ENCODE results near the gene SPRR2D. TPM values are rescaled to one million over a fixed set of nuclear protein-coding genes. Genes with fewer than 3 reads are reported as not detected.

SPRR2D gene
- total RNA-seq, 1 experiment from 2014 or later = 0.62 TPM

DNA sequence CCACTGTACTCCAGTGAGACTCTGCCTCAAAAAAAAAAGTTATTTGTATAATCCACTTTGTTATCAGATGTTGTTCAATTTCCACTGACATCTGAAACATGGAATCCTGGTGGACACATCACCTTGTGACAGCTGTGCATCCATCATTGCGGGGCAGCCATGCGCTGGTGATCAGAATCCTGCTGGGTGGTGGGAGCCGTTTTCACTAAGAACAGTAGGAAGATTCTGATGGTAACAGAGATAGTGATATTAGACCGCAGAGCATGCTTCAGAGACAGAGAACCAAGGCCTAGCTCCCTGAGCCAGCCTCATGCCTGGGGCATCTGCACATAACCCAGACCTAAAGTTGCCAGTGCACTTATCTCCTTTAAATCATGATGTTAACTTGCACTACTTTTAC is 42.4 kb downstream of the SPRR2D start:
- POLR2A ChIA-PET (ENCODE audit: low non-redundant PET) = no interaction called here
- Histone ChIP-seq H3K36me3 (ENCODE audit: insufficient read depth, low read length, poor library complexity, severe bottlenecking) (no peaks in the 10 kb centered on the region), H3K9me3 (ENCODE audit: low read depth, low read length, poor library complexity, severe bottlenecking) (no peaks in the 10 kb centered on the region), H3K4me1 (ENCODE audit: insufficient read depth, low read length, poor library complexity, severe bottlenecking) (no peaks in the 10 kb centered on the region), H3K27me3 (replicated peaks; ENCODE audit: insufficient read depth, low read depth, low read length, poor library complexity) (no peaks in the 10 kb centered on the region), H3K4me3 (ENCODE audit: low read depth, low read length, poor library complexity, severe bottlenecking) (no peak overlapping the region), H3K27ac (ENCODE audit: low read depth, low read length, poor library complexity, severe bottlenecking) (no peak overlapping the region)
- no peak for TF ChIP-seq CTCF (conservative IDR thresholded peaks at IDR 0.05; ENCODE audit: low read depth, low read length)
- TF ChIP-seq EZH2 (IDR thresholded peaks at IDR 0.05; ENCODE audit: borderline replicate concordance, low read depth, low read length, poor library complexity, severe bottlenecking) = no peak
- no TSS peak for BruUV-seq (replicated peaks)
- intact Hi-C loops (cut with micrococcal nuclease; ENCODE audit: unreplicated experiment) = no loop called here
- DNase-seq (ENCODE audit: low spot score) = no peak
- CTCF ChIA-PET = no interaction called here

DNA sequence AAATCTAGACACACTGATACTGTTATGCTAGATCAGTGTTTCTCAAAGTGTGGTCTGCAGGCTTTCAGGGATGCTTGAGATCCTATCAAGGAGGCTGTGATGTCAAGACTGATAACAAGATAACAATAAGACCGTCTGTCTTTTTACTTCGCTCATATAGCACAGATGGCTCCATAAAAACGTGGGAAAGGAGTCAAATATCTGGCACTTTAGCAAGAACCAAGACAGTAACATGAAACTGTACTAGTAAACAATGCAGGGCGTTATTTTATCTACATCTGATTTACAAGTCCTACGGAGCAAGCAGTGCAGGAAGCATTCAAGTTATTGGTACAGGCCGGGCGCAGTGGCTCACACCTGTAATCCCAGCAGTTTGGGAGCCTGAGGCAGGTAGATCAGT is 43.0 kb downstream of the SPRR2D start:
- intact Hi-C loops (cut with micrococcal nuclease; ENCODE audit: unreplicated experiment) = no loop called here
- Histone ChIP-seq H3K9me3 (ENCODE audit: low read depth, low read length, poor library complexity, severe bottlenecking) (no peaks in the 10 kb centered on the region), H3K36me3 (ENCODE audit: insufficient read depth, low read length, poor library complexity, severe bottlenecking) (no peaks in the 10 kb centered on the region), H3K27me3 (replicated peaks; ENCODE audit: insufficient read depth, low read depth, low read length, poor library complexity) (no peaks in the 10 kb centered on the region), H3K4me1 (ENCODE audit: insufficient read depth, low read length, poor library complexity, severe bottlenecking) (no peaks in the 10 kb centered on the region), H3K4me3 (ENCODE audit: low read depth, low read length, poor library complexity, severe bottlenecking) (no peak overlapping the region), H3K27ac (ENCODE audit: low read depth, low read length, poor library complexity, severe bottlenecking) (no peak overlapping the region)
- no TSS peak for BruUV-seq (replicated peaks)
- ChIA-PET CTCF (no interaction called here), POLR2A (ENCODE audit: low non-redundant PET) (no interaction called here)
- TF ChIP-seq EZH2 (IDR thresholded peaks at IDR 0.05; ENCODE audit: borderline replicate concordance, low read depth, low read length, poor library complexity, severe bottlenecking) = no peak
- no peak for DNase-seq (ENCODE audit: low spot score)

DNA sequence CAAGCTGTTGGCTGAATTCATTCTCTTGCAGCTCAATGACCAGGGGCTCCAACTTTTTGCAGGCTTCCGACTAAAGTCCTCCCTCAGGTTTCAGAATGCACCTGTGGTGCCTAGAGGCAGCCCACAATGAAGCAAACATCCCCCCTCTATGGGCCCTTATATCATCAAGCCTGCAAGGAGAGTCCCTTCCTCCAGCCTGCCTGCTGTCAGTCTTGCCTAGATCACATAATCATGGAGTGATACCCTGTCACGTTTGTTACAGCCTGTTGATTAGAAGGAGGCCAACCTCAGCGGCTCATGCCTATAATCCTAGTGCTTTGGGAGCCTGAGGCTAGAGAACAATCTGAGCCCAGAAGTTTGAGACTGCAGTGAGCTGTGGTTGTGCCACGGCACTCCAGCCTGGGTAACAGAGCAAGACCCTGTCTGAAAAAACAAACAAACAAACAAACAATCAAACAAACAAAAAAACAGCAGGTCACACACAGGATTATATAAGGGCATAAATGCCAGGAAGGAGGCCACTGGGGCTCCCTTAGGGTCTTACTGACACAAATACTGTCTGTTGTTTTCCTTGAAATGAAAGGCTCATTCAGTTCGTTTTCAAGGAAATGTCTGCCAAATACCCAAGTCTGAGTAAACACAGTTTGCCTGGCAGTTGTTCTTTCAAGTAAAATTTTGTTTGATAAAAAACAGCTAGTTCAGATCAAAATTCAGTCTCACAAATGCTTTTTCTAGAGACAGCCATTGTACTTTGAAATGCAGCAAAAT is 44.1 kb downstream of the SPRR2D start:
- Histone ChIP-seq H3K9me3 (ENCODE audit: low read depth, low read length, poor library complexity, severe bottlenecking) (no peaks in the 10 kb centered on the region), H3K4me1 (ENCODE audit: insufficient read depth, low read length, poor library complexity, severe bottlenecking) (no peaks in the 10 kb centered on the region), H3K27me3 (replicated peaks; ENCODE audit: insufficient read depth, low read depth, low read length, poor library complexity) (no peaks in the 10 kb centered on the region), H3K27ac (ENCODE audit: low read depth, low read length, poor library complexity, severe bottlenecking) (no peak overlapping the region), H3K4me3 (ENCODE audit: low read depth, low read length, poor library complexity, severe bottlenecking) (no peak overlapping the region), H3K36me3 (ENCODE audit: insufficient read depth, low read length, poor library complexity, severe bottlenecking) (no peaks in the 10 kb centered on the region)
- BruUV-seq (replicated peaks) = no TSS peak
- POLR2A ChIA-PET (ENCODE audit: low non-redundant PET) = no interaction called here
- TF ChIP-seq CTCF (conservative IDR thresholded peaks at IDR 0.05; ENCODE audit: low read depth, low read length) (no peak), EZH2 (IDR thresholded peaks at IDR 0.05; ENCODE audit: borderline replicate concordance, low read depth, low read length, poor library complexity, severe bottlenecking) (no peak)
- DNase-seq (ENCODE audit: low spot score) = no peak
- CTCF ChIA-PET = no interaction called here
- intact Hi-C loops (cut with micrococcal nuclease; ENCODE audit: unreplicated experiment) = no loop called here

DNA sequence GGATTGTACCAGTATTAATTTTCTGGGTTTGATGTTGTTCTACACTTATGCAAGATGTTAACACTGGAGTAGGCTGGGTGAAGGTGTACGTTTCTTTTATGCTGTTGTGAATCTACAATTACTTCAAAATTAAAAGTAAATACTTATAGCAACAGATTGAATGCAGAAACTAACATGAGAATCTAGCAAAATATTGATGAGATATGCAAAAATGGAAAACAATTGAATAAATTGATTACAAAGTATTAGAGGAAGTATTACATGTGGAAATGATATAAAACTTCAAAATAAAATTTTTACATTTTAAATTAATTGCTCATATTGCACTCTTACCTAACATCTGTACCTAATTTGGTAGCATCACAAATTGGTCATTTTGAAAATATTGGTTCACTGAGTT is 45.1 kb downstream of the SPRR2D start:
- intact Hi-C loops (cut with micrococcal nuclease; ENCODE audit: unreplicated experiment) = no loop called here
- Histone ChIP-seq H3K27me3 (replicated peaks; ENCODE audit: insufficient read depth, low read depth, low read length, poor library complexity) (peaks cover 6% of the 10 kb centered on the region), H3K9me3 (ENCODE audit: low read depth, low read length, poor library complexity, severe bottlenecking) (no peaks in the 10 kb centered on the region), H3K4me3 (ENCODE audit: low read depth, low read length, poor library complexity, severe bottlenecking) (no peak overlapping the region), H3K4me1 (ENCODE audit: insufficient read depth, low read length, poor library complexity, severe bottlenecking) (no peaks in the 10 kb centered on the region), H3K36me3 (ENCODE audit: insufficient read depth, low read length, poor library complexity, severe bottlenecking) (no peaks in the 10 kb centered on the region), H3K27ac (ENCODE audit: low read depth, low read length, poor library complexity, severe bottlenecking) (no peak overlapping the region)
- no TSS peak for BruUV-seq (replicated peaks)
- TF ChIP-seq CTCF (conservative IDR thresholded peaks at IDR 0.05; ENCODE audit: low read depth, low read length) (no peak), EZH2 (IDR thresholded peaks at IDR 0.05; ENCODE audit: borderline replicate concordance, low read depth, low read length, poor library complexity, severe bottlenecking) (no peak)
- no peak for DNase-seq (ENCODE audit: low spot score)
- ChIA-PET CTCF (no interaction called here), POLR2A (ENCODE audit: low non-redundant PET) (no interaction called here)

All from A673 (cell line).